Transverse colon (tissue), 4 donors: ENCODE measurements around the gene ADCY2. TPM values are rescaled to one million over a fixed set of nuclear protein-coding genes. Genes with fewer than 3 reads are reported as not detected.

Experiments
- DNase-seq: peaks from one replicate; pipeline ENCODE4 v3.0.0-alpha.2; 2019
- H3K27ac ChIP-seq, 4 donors: fragments of 200-600 bp; sonication (generic); 2 replicates each; pipeline ENCODE4 v1.5.1; 2016 to 2018; ENCODE audit warnings: inconsistent platforms in 4 of 4
- H3K27me3 ChIP-seq: fragments of 200-600 bp; sonication (generic); 2 replicates; pipeline ENCODE4 v1.5.1; 2017; ENCODE audit warnings: inconsistent platforms
- H3K36me3 ChIP-seq, 4 donors: fragments of 200-600 bp; sonication (generic); 2 replicates each; pipeline ENCODE4 v1.5.1; 2017 to 2019; ENCODE audit warnings: inconsistent platforms in 4 of 4
- H3K4me1 ChIP-seq, 4 donors: fragments of 200-600 bp; sonication (generic); 2 replicates each; pipeline ENCODE4 v1.5.1; 2017 to 2020; ENCODE audit warnings: inconsistent platforms in 4 of 4
- H3K4me3 ChIP-seq, 4 donors: fragments of 200-600 bp; sonication (generic); 1 replicate in 1 of 4; 2 replicates in 3 of 4; pipeline versions ENCODE4 v1.5.1 to v1.6.1; 2017 to 2019; ENCODE audit warnings: inconsistent platforms in 4 of 4
- H3K9me3 ChIP-seq, 2 donors: fragments of 200-600 bp; sonication (generic); 2 replicates each; pipeline ENCODE4 v1.5.1; 2017 to 2019; ENCODE audit warnings: inconsistent platforms in 2 of 2
- CTCF ChIP-seq, 5 experiments: fragments of 200-600 bp in 3 of 5; fragments of 450-650 bp in 2 of 5; sonication (generic) in 3 of 5; IDR thresholded peaks; 1 replicate in 2 of 5; 2 replicates in 3 of 5; pipeline ENCODE4 v1.5.1; 2016 to 2017; ENCODE audit warnings: antibody characterized with exemption in 5 of 5, inconsistent platforms in 3 of 5, mild to moderate bottlenecking in 2 of 5, moderate library complexity in 1 of 5
- EP300 ChIP-seq: sonication (generic); formaldehyde crosslinking; IDR thresholded peaks from one replicate; pipeline ENCODE4 v1.6.1; 2017; ENCODE audit warnings: antibody characterized with exemption, low read depth
- POLR2A ChIP-seq: fragments of 450-650 bp; IDR thresholded peaks from one replicate; pipeline ENCODE4 v1.6.1; 2016; ENCODE audit warnings: antibody characterized with exemption, mild to moderate bottlenecking, moderate library complexity
- POLR2AphosphoS5 ChIP-seq, 3 donors: sonication (generic); formaldehyde crosslinking; IDR thresholded peaks; one replicate each; pipeline ENCODE4 v1.6.1; 2016; ENCODE audit warnings: antibody characterized with exemption in 3 of 3
- WGBS, 2 donors: methylation state at CpG; one replicate each; pipeline ENCODE4 v1.1.5; 2018; ENCODE audit warnings: low coverage in 1 of 2; 5-methylcytosine and 5-hydroxymethylcytosine counted together
- in situ Hi-C, 4 donors: fragments of 200-750 bp; cut with MboI; loops; one replicate each; pipeline versions ENCODE4 v1.15.0 to v1.15.1; 2017; ENCODE audit warnings: low sequenced_read_pairs in 3 of 4, low pct_ligation_motif_present in 1 of 4, low pct_unique_long_range_greater_than_20kb in 1 of 4
- intact Hi-C: fragments of 100-400 bp; cut with DNase I; formaldehyde crosslinking; loops from one replicate; pipeline ENCODE4 v1.15.1; 2023; ENCODE audit warnings: low total_unique reads
- total RNA-seq, 4 donors: library from RNA; depleted of rRNA; stranded (reverse); fragments of >200 nt; gene quantifications; one replicate each; pipeline ENCODE4 v1.1.0, GENCODE V29; 2016

ADCY2 gene
- total RNA-seq, 4 donors from 2014 or later = 1.4 to 4.5 (median 3.1) TPM

GRCh38 chr5:7471710-7472109 is 75.8 kb downstream of the ADCY2 start:
- Histone ChIP-seq H3K4me1 (no peaks in the 10 kb centered on the region), H3K4me3 (no peak overlapping the region), H3K27me3 (no peaks in the 10 kb centered on the region), H3K9me3 (peaks cover 4% of the 10 kb centered on the region in 2 donors), H3K27ac (no peak overlapping the region), H3K36me3 (no peaks in the 10 kb centered on the region)
- WGBS, 2 donors = 90 to 92% methylated on average over 1 of the region's 1 CpG
- intact Hi-C loops (no loop called here), in situ Hi-C loops (no loop called here)
- DNase-seq = no peak
- no peak for TF ChIP-seq EP300
- no peak for TF ChIP-seq CTCF (IDR thresholded peaks at IDR 0.05)
- no peak for TF ChIP-seq POLR2A
- TF ChIP-seq POLR2AphosphoS5 (IDR thresholded peaks at IDR 0.05) = no peak

DNA sequence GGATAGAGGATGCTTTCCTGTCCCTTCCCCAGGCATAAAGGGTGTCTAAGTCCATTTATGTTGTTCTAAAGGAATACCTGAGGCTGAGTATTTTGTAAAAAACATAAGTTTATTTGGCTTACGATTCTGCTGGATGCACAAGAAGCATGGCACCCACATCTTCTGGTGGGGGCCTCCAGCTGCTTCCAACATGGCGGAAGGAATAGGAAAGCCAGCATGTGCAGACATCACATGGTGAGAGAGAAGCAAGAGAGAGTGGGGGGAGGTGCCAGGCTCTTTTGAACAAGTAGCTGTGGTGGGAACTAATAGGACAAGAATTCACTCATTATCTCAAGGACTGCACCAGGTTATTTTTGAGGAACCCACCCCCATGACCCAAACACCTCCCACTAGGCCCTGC is 77.2 kb downstream of the ADCY2 start:
- H3K36me3 ChIP-seq = no peaks in the 10 kb centered on the region
- intact Hi-C loops = no loop called here
- peaks cover 4% of the 10 kb centered on the region in 2 donors for H3K9me3 ChIP-seq
- H3K4me3 ChIP-seq = no peak overlapping the region
- H3K27me3 ChIP-seq = no peaks in the 10 kb centered on the region
- no peak for DNase-seq
- H3K4me1 ChIP-seq = no peaks in the 10 kb centered on the region
- H3K27ac ChIP-seq = no peak overlapping the region
- TF ChIP-seq POLR2A (no peak), CTCF (IDR thresholded peaks at IDR 0.05) (no peak), EP300 (no peak), POLR2AphosphoS5 (IDR thresholded peaks at IDR 0.05) (no peak)
- WGBS, 2 donors = 87% methylated on average over 2 of the region's 2 CpGs; no CpG with 5 or more reads in 1 of the 2 donors
- in situ Hi-C loops = no loop called here

DNA sequence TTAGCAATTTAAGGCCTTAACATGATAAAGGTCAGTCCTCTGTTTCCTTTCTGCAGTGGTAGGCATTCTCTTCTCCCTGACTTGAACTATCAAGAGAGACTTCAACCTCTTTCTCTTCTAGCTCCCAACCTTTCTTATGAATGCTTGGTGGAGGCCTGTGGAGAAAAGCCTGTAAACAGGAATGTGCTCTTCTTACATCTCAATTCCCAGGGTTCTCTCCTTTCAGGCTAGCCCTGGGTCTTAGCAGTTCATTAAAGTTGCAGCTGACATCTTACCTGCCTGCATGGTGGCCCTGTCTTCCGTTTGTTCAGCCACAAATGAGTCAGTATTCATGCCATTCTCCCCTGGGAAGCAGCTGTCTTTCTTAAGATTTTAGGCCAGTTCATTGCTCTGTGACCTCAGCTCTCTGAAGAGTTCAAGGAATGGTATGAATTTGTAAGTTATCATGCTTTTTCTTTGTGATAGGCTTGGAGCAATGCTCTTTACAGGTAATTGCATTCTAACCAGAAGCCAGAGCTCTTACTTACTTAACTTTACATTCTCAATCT is 77.8 kb downstream of the ADCY2 start:
- H3K9me3 ChIP-seq = peaks cover 4% of the 10 kb centered on the region in 2 donors
- no peaks in the 10 kb centered on the region for H3K27me3 ChIP-seq
- H3K27ac ChIP-seq = no peak overlapping the region
- WGBS, 2 donors = 37% methylated on average over 1 of the region's 1 CpG; no CpG with 5 or more reads in 1 of the 2 donors
- no peak for DNase-seq
- H3K4me1 ChIP-seq = no peaks in the 10 kb centered on the region
- no peaks in the 10 kb centered on the region for H3K36me3 ChIP-seq
- in situ Hi-C loops (no loop called here), intact Hi-C loops (no loop called here)
- TF ChIP-seq POLR2AphosphoS5 (IDR thresholded peaks at IDR 0.05) (no peak), POLR2A (no peak), EP300 (no peak)
- H3K4me3 ChIP-seq = no peak overlapping the region

- Histone ChIP-seq H3K27me3 (no peaks in the 10 kb centered on the region), H3K9me3 (peaks cover 4% of the 10 kb centered on the region in 2 donors), H3K4me3 (no peak overlapping the region), H3K4me1 (no peaks in the 10 kb centered on the region), H3K36me3 (no peaks in the 10 kb centered on the region), H3K27ac (no peak overlapping the region)
- no peak for DNase-seq
- intact Hi-C loops = no loop called here
- in situ Hi-C loops = no loop called here
- WGBS, 2 donors = 92 to 94% methylated on average over 6 to 12 of the region's 12 CpGs
- no peak for TF ChIP-seq POLR2AphosphoS5 (IDR thresholded peaks at IDR 0.05)
- TF ChIP-seq EP300 = no peak
- no peak for TF ChIP-seq CTCF (IDR thresholded peaks at IDR 0.05)
- TF ChIP-seq POLR2A = no peak
Measured at GRCh38 chr5:7474821-7475403, 79.0 kb downstream of the ADCY2 start.

DNA sequence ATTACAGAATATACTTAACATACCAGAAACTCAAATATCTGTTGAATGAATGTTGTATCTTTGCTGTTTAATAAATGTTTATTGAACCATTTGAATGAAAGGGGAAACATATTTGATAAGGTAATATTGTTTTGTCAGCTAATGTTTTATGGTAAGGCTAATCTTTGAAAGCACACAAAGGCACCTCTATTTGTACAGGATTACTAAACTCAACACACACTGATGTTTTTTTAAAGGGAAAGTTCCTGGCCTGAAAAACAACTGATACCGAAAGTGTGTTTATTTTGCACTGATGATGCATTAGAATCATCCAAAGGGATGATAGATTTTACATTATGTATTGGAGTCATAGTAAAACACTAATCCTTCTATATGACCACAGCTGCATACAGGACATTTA is 82.5 kb downstream of the ADCY2 start:
- TF ChIP-seq POLR2AphosphoS5 (IDR thresholded peaks at IDR 0.05) (no peak), EP300 (no peak), CTCF (IDR thresholded peaks at IDR 0.05) (no peak), POLR2A (no peak)
- 29 to 43% methylated on average over 1 of the region's 1 CpG for WGBS, 2 donors
- Histone ChIP-seq H3K4me3 (no peak overlapping the region), H3K4me1 (no peaks in the 10 kb centered on the region), H3K36me3 (no peaks in the 10 kb centered on the region), H3K27me3 (no peaks in the 10 kb centered on the region), H3K27ac (no peak overlapping the region), H3K9me3 (no peaks in the 10 kb centered on the region)
- DNase-seq = no peak
- intact Hi-C loops = no loop called here
- in situ Hi-C loops = no loop called here
